ENCODE measurements around the gene OR12D2. TPM values are rescaled to one million over a fixed set of nuclear protein-coding genes. Genes with fewer than 3 reads are reported as not detected.

OR12D2 gene
- polyA plus RNA-seq, 1 donor from 2014 or later, result not detected

GRCh38 chr6:29355603-29356002 lies 39.8 kb upstream of the OR12D2 start:
- no peak overlapping the region for H3K27ac ChIP-seq (ENCODE audit: low read length)
- H3K4me2 ChIP-seq (ENCODE audit: low read length), result no peak overlapping the region
- H2AFZ ChIP-seq (ENCODE audit: low read depth, low read length), result no peak overlapping the region
- no peaks in the 10 kb centered on the region for H3F3A ChIP-seq (ENCODE audit: insufficient read depth, low read length, poor library complexity, severe bottlenecking)
- no peak overlapping the region for H3K9ac ChIP-seq (ENCODE audit: low read length)
- TF ChIP-seq REST (IDR thresholded peaks at IDR 0.05; ENCODE audit: borderline replicate concordance) (no peak), CTCF (IDR thresholded peaks at IDR 0.05; ENCODE audit: poor library complexity, severe bottlenecking) (no peak), EZH2 (IDR thresholded peaks at IDR 0.05; ENCODE audit: borderline replicate concordance, insufficient read depth, low read length, poor library complexity, severe bottlenecking) (no peak), RAD21 (conservative IDR thresholded peaks at IDR 0.05) (no peak), MXI1 (conservative IDR thresholded peaks at IDR 0.05; ENCODE audit: poor library complexity, severe bottlenecking) (no peak), POLR2AphosphoS5 (IDR thresholded peaks at IDR 0.05) (no peak), SMC3 (conservative IDR thresholded peaks at IDR 0.05; ENCODE audit: poor library complexity) (no peak), TAF1 (IDR thresholded peaks at IDR 0.05; ENCODE audit: low read depth) (no peak), EP300 (conservative IDR thresholded peaks at IDR 0.05; ENCODE audit: poor library complexity, severe bottlenecking) (no peak)
- H3K27me3 ChIP-seq (ENCODE audit: insufficient read depth, low read depth, low read length), result no peaks in the 10 kb centered on the region
- H4K20me1 ChIP-seq (ENCODE audit: insufficient read depth), result no peaks in the 10 kb centered on the region
- H3K9me3 ChIP-seq (ENCODE audit: low read length), result no peaks in the 10 kb centered on the region
- H3K36me3 ChIP-seq (ENCODE audit: insufficient read depth, low read length), result no peaks in the 10 kb centered on the region
- H3K4me3 ChIP-seq (ENCODE audit: low read length), result no peak overlapping the region
- no peaks in the 10 kb centered on the region for H3K79me2 ChIP-seq (replicated peaks; ENCODE audit: insufficient read depth, low read length)
- H3K9me2 ChIP-seq (ENCODE audit: insufficient read depth, low read length), result no peaks in the 10 kb centered on the region

GRCh38 chr6:29368765-29369164 lies 26.7 kb upstream of the OR12D2 start, which contains the start of gene OR5V1:
TSS of gene OR5V1 (minus strand) at chr6:29368865. CDS start at chr6:29356195, 12,670 bp downstream.
- Histone ChIP-seq H2AFZ (ENCODE audit: low read depth, low read length) (no peak within 1 kb of the TSS), H3K27me3 (ENCODE audit: insufficient read depth, low read depth, low read length) (no peaks in the 10 kb centered on the region)

More at GRCh38 chr6:29368765-29369164, 26.7 kb upstream of the OR12D2 start, which contains the start of gene OR5V1:
- no peaks in the 10 kb centered on the region for H3F3A ChIP-seq (ENCODE audit: insufficient read depth, low read length, poor library complexity, severe bottlenecking)
- no peaks in the 10 kb centered on the region for H3K36me3 ChIP-seq (ENCODE audit: insufficient read depth, low read length)
- H4K20me1 ChIP-seq (ENCODE audit: insufficient read depth), result no peaks in the 10 kb centered on the region
- no peaks in the 10 kb centered on the region for H3K9me3 ChIP-seq (ENCODE audit: low read length)
- no peak within 1 kb of the TSS for H3K9ac ChIP-seq (ENCODE audit: low read length)
- H3K79me2 ChIP-seq (replicated peaks; ENCODE audit: insufficient read depth, low read length), result no peaks in the 10 kb centered on the region
- no peak within 1 kb of the TSS for H3K27ac ChIP-seq (ENCODE audit: low read length)
- H3K4me2 ChIP-seq (ENCODE audit: low read length), result no peak within 1 kb of the TSS
- no peak within 1 kb of the TSS for H3K4me3 ChIP-seq (ENCODE audit: low read length)
- no peak for TF ChIP-seq REST (IDR thresholded peaks at IDR 0.05; ENCODE audit: borderline replicate concordance)
- no peak for TF ChIP-seq POLR2AphosphoS5 (IDR thresholded peaks at IDR 0.05)
- no peak for TF ChIP-seq MXI1 (conservative IDR thresholded peaks at IDR 0.05; ENCODE audit: poor library complexity, severe bottlenecking)
- TF ChIP-seq SMC3 (conservative IDR thresholded peaks at IDR 0.05; ENCODE audit: poor library complexity), result no peak
- no peak for TF ChIP-seq EZH2 (IDR thresholded peaks at IDR 0.05; ENCODE audit: borderline replicate concordance, insufficient read depth, low read length, poor library complexity, severe bottlenecking)
- TF ChIP-seq RAD21 (conservative IDR thresholded peaks at IDR 0.05), result no peak
- TF ChIP-seq EP300 (conservative IDR thresholded peaks at IDR 0.05; ENCODE audit: poor library complexity, severe bottlenecking), result no peak
- TF ChIP-seq CTCF (IDR thresholded peaks at IDR 0.05; ENCODE audit: poor library complexity, severe bottlenecking), result no peak
- no peak for TF ChIP-seq TAF1 (IDR thresholded peaks at IDR 0.05; ENCODE audit: low read depth)
- no peaks in the 10 kb centered on the region for H3K9me2 ChIP-seq (ENCODE audit: insufficient read depth, low read length)

All from neural cell (in vitro differentiated cells).